H1 (cell line): ENCODE results near the gene UGT1A9. TPM values are rescaled to one million over a fixed set of nuclear protein-coding genes. Genes with fewer than 3 reads are reported as not detected.

Experiments used
- CTCF ChIA-PET: fragments of 300-600 bp; sonication (Branson Sonifier 250); formaldehyde crosslinking; loops from one replicate; lab custom pipeline; 2021; ENCODE audit not compliant: partially characterized antibody; lab: Charles Lee
- POLR2A ChIA-PET: fragments of 300-600 bp; sonication (Branson Sonifier 250); formaldehyde crosslinking; loops from one replicate; lab custom pipeline; 2021; ENCODE audit warnings: inconsistent platforms; ENCODE audit not compliant: partially characterized antibody; lab: Charles Lee
- DNase-seq, 2 experiments: peaks; one replicate each; pipeline versions ENCODE4 v3.0.0 to v3.0.0-alpha.2; 2010 to 2022; ENCODE audit warnings: low spot score in 2 of 2, low read depth in 1 of 2, mixed read lengths in 1 of 2
- FAIRE-seq: peaks from 2 replicates; lab custom pipeline; 2011; peaks lifted over from hg19 to GRCh38; lab: Jason Lieb, UNC
- H2AFZ ChIP-seq: 2 replicates; pipeline ENCODE4 v1.8.1; 2012; ENCODE audit warnings: low read length, inconsistent platforms
- H2AK5ac ChIP-seq: 2 replicates; pipeline ENCODE4 v1.6.1; 2013; ENCODE audit warnings: low read depth, low read length
- H2BK120ac ChIP-seq: replicated peaks from 2 replicates; pipeline ENCODE3; 2013; ENCODE audit warnings: low read depth, low read length, inconsistent platforms
- H2BK12ac ChIP-seq: 2 replicates; pipeline ENCODE4 v1.6.1; 2013; ENCODE audit warnings: low read depth, low read length
- H2BK15ac ChIP-seq: 2 replicates; pipeline ENCODE4 v1.6.1; 2013; ENCODE audit warnings: low read length
- H2BK20ac ChIP-seq: 2 replicates; pipeline ENCODE4 v1.6.1; 2013; ENCODE audit warnings: low read length
- H2BK5ac ChIP-seq: 2 replicates; pipeline ENCODE4 v1.6.1; 2013; ENCODE audit warnings: low read depth, low read length
- H3K14ac ChIP-seq: 2 replicates; pipeline ENCODE4 v1.6.1; 2013; ENCODE audit warnings: inconsistent platforms; ENCODE audit not compliant: insufficient read length
- H3K18ac ChIP-seq: 2 replicates; pipeline ENCODE4 v1.6.1; 2013; ENCODE audit warnings: low read length; ENCODE audit errors: extremely low read depth
- H3K23ac ChIP-seq: 2 replicates; pipeline ENCODE4 v1.6.1; 2013; ENCODE audit warnings: inconsistent platforms; ENCODE audit not compliant: insufficient read length
- H3K23me2 ChIP-seq: 2 replicates; pipeline ENCODE4 v1.6.1; 2013; ENCODE audit warnings: low read depth, low read length
- H3K27ac ChIP-seq: 2 replicates; pipeline ENCODE4 v1.6.1; 2011; ENCODE audit warnings: low read depth, low read length, inconsistent platforms
- H3K27me3 ChIP-seq, 4 experiments: replicated peaks in 1 of 4; 1 replicate in 1 of 4; 2 replicates in 3 of 4; pipeline versions ENCODE4 v1.6.1 to v1.8.1; 2011 to 2013; ENCODE audit warnings: low read length in 3 of 4, mild to moderate bottlenecking in 3 of 4, inconsistent platforms in 2 of 4, mixed read lengths in 2 of 4, moderate library complexity in 1 of 4; ENCODE audit not compliant: control insufficient read depth in 3 of 4, insufficient read depth in 3 of 4; ENCODE audit errors: extremely low read depth in 1 of 4
- H3K36me3 ChIP-seq, 4 experiments: 2 replicates each; pipeline versions ENCODE4 v1.6.1 to v1.8.1; 2011 to 2013; ENCODE audit warnings: mild to moderate bottlenecking in 4 of 4, low read length in 3 of 4, moderate library complexity in 2 of 4, control low read depth in 1 of 4, inconsistent platforms in 1 of 4; ENCODE audit not compliant: insufficient read depth in 4 of 4, control insufficient read depth in 2 of 4
- H3K4ac ChIP-seq: replicated peaks from 2 replicates; pipeline ENCODE3; 2013; ENCODE audit warnings: low read length, low read depth, mixed read lengths, inconsistent platforms; ENCODE audit not compliant: insufficient read length
- H3K4me1 ChIP-seq, 4 experiments: replicated peaks in 1 of 4; 1 replicate in 1 of 4; 2 replicates in 3 of 4; pipeline versions ENCODE4 v1.6.1 to v1.8.1; 2011 to 2013; ENCODE audit warnings: low read length in 3 of 4, inconsistent platforms in 2 of 4, mixed read lengths in 1 of 4; ENCODE audit not compliant: insufficient read depth in 4 of 4, control insufficient read depth in 3 of 4
- H3K4me2 ChIP-seq, 2 experiments: 2 replicates each; pipeline versions ENCODE4 v1.6.1 to v1.8.1; 2011 to 2013; ENCODE audit warnings: low read depth in 2 of 2, low read length in 2 of 2, control low read depth in 1 of 2, inconsistent platforms in 1 of 2, mild to moderate bottlenecking in 1 of 2; ENCODE audit not compliant: insufficient read depth in 1 of 2
- H3K4me3 ChIP-seq, 4 experiments: fragments of 200-600, 300-600 bp in 1 of 4; sonication (generic), shearing (Covaris generic), sonication (Bioruptor Twin) in 1 of 4; 2 replicates each; pipeline versions ENCODE4 v1.5.1 to v1.8.1; 2011 to 2016; ENCODE audit warnings: low read length in 4 of 4, low read depth in 3 of 4, control low read depth in 2 of 4, inconsistent platforms in 2 of 4, mild to moderate bottlenecking in 2 of 4, mixed read lengths in 1 of 4, moderate library complexity in 1 of 4; ENCODE audit not compliant: insufficient read depth in 2 of 4; ENCODE audit errors: extremely low read depth in 1 of 4
- H3K56ac ChIP-seq: replicated peaks from 2 replicates; pipeline ENCODE3; 2013; ENCODE audit warnings: low read depth, mild to moderate bottlenecking, mixed read lengths, low read length, inconsistent platforms; ENCODE audit not compliant: insufficient read length
- H3K79me1 ChIP-seq: 2 replicates; pipeline ENCODE4 v1.6.1; 2013; ENCODE audit warnings: low read depth, low read length, control low read depth
- H3K79me2 ChIP-seq, 2 experiments: 2 replicates each; pipeline versions ENCODE4 v1.6.1 to v1.8.1; 2012 to 2013; ENCODE audit warnings: low read length in 2 of 2, mild to moderate bottlenecking in 2 of 2, inconsistent platforms in 1 of 2; ENCODE audit not compliant: insufficient read depth in 2 of 2, control insufficient read depth in 1 of 2
- H3K9ac ChIP-seq, 4 experiments: replicated peaks in 1 of 4; 1 replicate in 1 of 4; 2 replicates in 3 of 4; pipeline versions ENCODE4 v1.6.1 to v1.8.1; 2011 to 2013; ENCODE audit warnings: low read depth in 3 of 4, low read length in 3 of 4, control low read depth in 2 of 4, mild to moderate bottlenecking in 2 of 4, moderate library complexity in 2 of 4, inconsistent platforms in 1 of 4; ENCODE audit errors: extremely low read depth in 1 of 4
- H3K9me3 ChIP-seq, 2 experiments: 2 replicates each; pipeline versions ENCODE4 v1.6.1 to v1.8.1; 2012 to 2013; ENCODE audit warnings: mild to moderate bottlenecking in 2 of 2, moderate library complexity in 2 of 2, control low read depth in 1 of 2, inconsistent platforms in 1 of 2, low read depth in 1 of 2, low read length in 1 of 2, mixed read lengths in 1 of 2; ENCODE audit not compliant: insufficient read depth in 2 of 2
- H4K20me1 ChIP-seq, 2 experiments: replicated peaks in 1 of 2; 2 replicates each; pipeline versions ENCODE3 to v1.8.1; 2011 to 2013; ENCODE audit warnings: inconsistent platforms in 2 of 2, low read length in 2 of 2, mild to moderate bottlenecking in 1 of 2; ENCODE audit not compliant: insufficient read depth in 2 of 2, control insufficient read depth in 1 of 2
- H4K5ac ChIP-seq: 2 replicates; pipeline ENCODE4 v1.6.1; 2013; ENCODE audit warnings: low read length, low read depth, mixed read lengths, inconsistent platforms; ENCODE audit not compliant: insufficient read length
- H4K8ac ChIP-seq: 2 replicates; pipeline ENCODE4 v1.8.0; 2013; ENCODE audit warnings: mild to moderate bottlenecking, moderate library complexity, low read length, inconsistent platforms; ENCODE audit not compliant: insufficient read depth; ENCODE audit errors: extremely low read depth
- H4K91ac ChIP-seq: replicated peaks from 2 replicates; pipeline ENCODE3; 2013; ENCODE audit warnings: low read length, mixed read lengths, inconsistent platforms; ENCODE audit not compliant: insufficient read length
- EZH2 ChIP-seq: fragments of 200-600 bp; sonication (generic); IDR thresholded peaks from 2 replicates; pipeline ENCODE4 v1.7.1; 2012; ENCODE audit warnings: low read depth, mild to moderate bottlenecking, moderate library complexity, low read length, inconsistent platforms; ENCODE audit not compliant: severe bottlenecking
- MAFK ChIP-seq: IDR thresholded peaks from 2 replicates; pipeline ENCODE4 v1.6.1; 2012; ENCODE audit warnings: low read depth, mild to moderate bottlenecking, improper control_type of control experiment, low read length
- SP2 ChIP-seq: IDR thresholded peaks from 2 replicates; pipeline ENCODE4 v1.6.1; 2012; ENCODE audit warnings: mild to moderate bottlenecking, low read length, inconsistent platforms
- TEAD4 ChIP-seq: IDR thresholded peaks from 2 replicates; pipeline ENCODE4 v1.6.1; 2012; ENCODE audit warnings: low read depth, low read length, inconsistent platforms, mixed read lengths
- WGBS, 2 experiments: shearing (Covaris generic) in 1 of 2; methylation state at CpG; one replicate each; pipeline versions ENCODE4 v1.1.6 to v1.1.7; 2013 to 2015; ENCODE audit warnings: low lambda C conversion rate in 2 of 2, mixed read lengths in 2 of 2, inconsistent platforms in 1 of 2, low coverage in 1 of 2, missing lambda C conversion rate in 1 of 2; ENCODE audit not compliant: insufficient replicate concordance in 2 of 2, insufficient coverage in 1 of 2, insufficient read length in 1 of 2; ENCODE audit errors: extremely low coverage in 1 of 2, missing lambda C conversion rate in 1 of 2; 5-methylcytosine and 5-hydroxymethylcytosine counted together
- polyA plus RNA-seq, 7 experiments: library from polyadenylated mRNA; depleted of rRNA in 3 of 7; stranded (reverse) in 5 of 7; unstranded in 2 of 7; fragments of >200 nt in 5 of 7; fragments of 200-250 nt in 2 of 7; gene quantifications; 1 replicate in 5 of 7; 2 replicates in 1 of 7; 4 replicates in 1 of 7; pipeline versions ENCODE4 v1.2.1 to v1.2.3, GENCODE V29; 2011 to 2013; ENCODE audit warnings: missing spikeins in 2 of 7, mixed read lengths in 2 of 7
- total RNA-seq: library from RNA; stranded (reverse); fragmentation: NEBNext Ultra II Directional; extraction: Animal tissue kit (Norgen Biotek cat#: 25700); gene quantifications from 2 replicates; pipeline ENCODE4 v1.2.1, GENCODE V29; 2021

The UGT1A9 gene
- total and polyA plus RNA-seq, 2 of the 8 experiments (the other 6 are each of a cell fraction or from before 2014, with no cell fraction given): not detected

DNA sequence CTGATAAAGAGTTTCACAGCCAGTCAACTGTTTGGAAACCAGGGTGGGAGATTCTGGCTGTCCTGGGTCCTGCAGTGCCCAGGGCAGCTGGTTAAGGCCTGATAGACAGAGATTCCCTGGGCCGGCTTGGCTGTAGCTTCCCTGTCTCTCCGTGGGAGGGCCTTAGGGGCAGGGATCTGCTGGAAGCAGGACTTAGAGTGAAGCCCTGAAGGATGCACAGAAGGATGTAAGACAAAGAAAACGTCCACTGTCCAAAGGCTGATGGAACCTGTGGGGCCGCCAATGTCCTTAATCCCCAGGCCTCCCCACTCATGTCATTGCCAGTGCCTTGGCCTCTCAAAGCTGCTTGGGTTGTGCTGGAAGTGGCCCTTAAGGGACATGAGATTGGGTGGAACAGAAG lies 139.4 kb downstream of the UGT1A9 start:
- H2BK15ac ChIP-seq: no peak overlapping the region
- H2BK5ac ChIP-seq: no peak overlapping the region
- no peak overlapping the region for H2BK20ac ChIP-seq
- H3K36me3 ChIP-seq: no peaks in the 10 kb centered on the region
- H3K27me3 ChIP-seq: no peaks in the 10 kb centered on the region
- H3K23me2 ChIP-seq: no peaks in the 10 kb centered on the region
- no peak overlapping the region for H2AK5ac ChIP-seq
- no peaks in the 10 kb centered on the region for H3K79me1 ChIP-seq
- H4K20me1 ChIP-seq: no peaks in the 10 kb centered on the region
- H3K79me2 ChIP-seq: no peaks in the 10 kb centered on the region
- H3K4me1 ChIP-seq: no peaks in the 10 kb centered on the region
- no peak overlapping the region for H2BK12ac ChIP-seq
- no peak overlapping the region for H3K4ac ChIP-seq
- H2AFZ ChIP-seq: no peak overlapping the region
- no peak overlapping the region for H4K91ac ChIP-seq
- no peak overlapping the region for H3K23ac ChIP-seq
- H3K18ac ChIP-seq: no peak overlapping the region
- CTCF ChIA-PET: no interaction called here
- TF ChIP-seq TEAD4 (no peak), EZH2 (no peak), MAFK (no peak), SP2 (no peak)
- no peak overlapping the region for H3K9ac ChIP-seq
- POLR2A ChIA-PET: no interaction called here
- H3K9me3 ChIP-seq: no peaks in the 10 kb centered on the region
- H3K4me2 ChIP-seq: no peak overlapping the region
- no peak overlapping the region for H2BK120ac ChIP-seq
- FAIRE-seq (no peak), DNase-seq (no peak)
- WGBS, 2 experiments: 86% methylated on average over 4 of the region's 4 CpGs; no CpG with 5 or more reads in 1 of the 2 experiments
- no peak overlapping the region for H3K4me3 ChIP-seq
- H3K27ac ChIP-seq: no peak overlapping the region
- no peak overlapping the region for H3K56ac ChIP-seq
- no peak overlapping the region for H4K8ac ChIP-seq
- no peak overlapping the region for H3K14ac ChIP-seq
- H4K5ac ChIP-seq: no peak overlapping the region
